ENCODE results near the gene MYCBPAP.

Gene MYCBPAP

DNA sequence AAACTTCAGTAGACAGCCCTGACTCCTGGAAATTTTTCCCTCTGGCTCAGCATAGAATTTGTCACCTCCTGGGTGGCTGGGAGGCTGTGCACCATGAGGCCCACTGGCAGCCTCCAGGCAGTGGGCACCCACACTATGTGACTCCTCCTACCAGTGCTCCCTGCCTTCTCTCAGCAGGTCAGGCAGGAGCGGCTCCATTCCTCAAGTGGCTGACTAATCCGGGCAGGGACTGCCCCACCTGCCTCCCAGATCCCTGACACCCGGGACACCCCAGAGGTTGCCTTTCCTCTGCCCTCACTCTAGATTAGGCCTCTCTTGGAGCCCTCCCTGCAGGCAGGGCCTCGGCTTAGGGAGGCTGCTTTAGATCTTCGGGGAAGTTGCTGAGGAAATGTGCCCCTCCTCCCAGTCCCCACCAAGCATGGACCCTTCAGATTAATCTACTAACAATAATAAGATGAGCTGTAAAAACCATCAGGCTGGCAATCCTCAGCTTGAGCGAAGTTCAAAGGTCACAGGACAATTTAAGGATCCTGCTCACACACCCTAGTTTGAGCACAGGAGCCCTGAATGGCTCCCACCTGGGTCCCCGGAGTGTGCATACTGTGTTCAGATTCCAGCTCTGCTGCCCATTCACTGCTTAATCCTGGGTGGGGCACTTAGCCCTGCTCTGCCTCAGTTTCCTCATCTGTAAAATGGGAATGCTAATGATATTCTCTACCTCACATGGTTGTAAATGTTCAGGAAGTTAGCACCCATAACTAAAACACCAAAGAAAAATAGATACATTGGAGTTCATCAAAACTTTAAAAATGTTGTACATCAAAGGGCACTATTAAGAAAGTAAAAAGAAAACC, 10.0 kb upstream of the MYCBPAP start:
- no peak overlapping the region for H3K9ac ChIP-seq (ENCODE audit: low read length)
- no peak overlapping the region for H4K5ac ChIP-seq (ENCODE audit: low read length)
- H2BK5ac ChIP-seq (ENCODE audit: low read length): no peak overlapping the region
- H3K4ac ChIP-seq (ENCODE audit: low read depth, low read length): no peak overlapping the region
- no peaks in the 10 kb centered on the region for H3K27me3 ChIP-seq (ENCODE audit: insufficient read depth, low read length, poor library complexity)
- no peak overlapping the region for H2BK120ac ChIP-seq (ENCODE audit: low read depth, low read length)
- no peaks in the 10 kb centered on the region for H3K36me3 ChIP-seq (ENCODE audit: control insufficient read depth, insufficient read depth, low read length)
- no peaks in the 10 kb centered on the region for H3K4me1 ChIP-seq (ENCODE audit: control insufficient read depth, low read depth, low read length)
- H4K8ac ChIP-seq (ENCODE audit: low read depth, low read length): no peak overlapping the region
- no peak overlapping the region for H2AK5ac ChIP-seq (ENCODE audit: low read length)
- no peak overlapping the region for H3K4me3 ChIP-seq (ENCODE audit: low read length)
- H3K4me2 ChIP-seq (ENCODE audit: low read length): no peak overlapping the region
- H3K23ac ChIP-seq (ENCODE audit: low read length): no peak overlapping the region
- no peak overlapping the region for H3K18ac ChIP-seq (ENCODE audit: low read length)
- H3K56ac ChIP-seq (ENCODE audit: low read length): no peak overlapping the region
- WGBS (ENCODE audit: extremely low coverage, insufficient coverage, low lambda C conversion rate): no CpG with 5 or more reads among the region's 7 CpGs
- no peak overlapping the region for H2BK15ac ChIP-seq (replicated peaks; ENCODE audit: low read depth)
- H3K79me2 ChIP-seq (ENCODE audit: control insufficient read depth, insufficient read depth, low read length): no peaks in the 10 kb centered on the region
- no peak overlapping the region for H3K27ac ChIP-seq (ENCODE audit: low read depth, low read length)
- no peaks in the 10 kb centered on the region for H3K79me1 ChIP-seq (ENCODE audit: low read length)
- DNase-seq: no peak

DNA sequence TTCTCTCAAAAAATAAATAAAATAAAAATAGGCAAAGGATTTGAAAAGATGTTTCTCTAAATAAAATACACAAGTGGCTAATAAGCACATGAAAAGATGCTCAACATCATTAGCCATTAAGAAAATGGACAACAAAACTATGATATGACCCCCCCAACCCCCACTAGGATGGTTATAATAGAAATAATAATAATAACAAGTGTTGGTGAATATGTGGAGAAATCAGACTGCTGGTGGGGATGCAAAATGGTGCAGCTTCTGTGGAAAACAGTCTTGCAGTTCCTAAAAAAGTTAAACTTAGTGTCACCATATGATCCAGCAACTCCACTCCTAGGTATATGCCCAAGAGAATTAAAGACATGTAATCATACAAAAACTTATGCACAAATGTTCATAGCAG, 9.0 kb upstream of the MYCBPAP start:
- no peaks in the 10 kb centered on the region for H3K36me3 ChIP-seq (ENCODE audit: control insufficient read depth, insufficient read depth, low read length)
- DNase-seq: no peak
- no peak overlapping the region for H3K23ac ChIP-seq (ENCODE audit: low read length)
- no peak overlapping the region for H4K5ac ChIP-seq (ENCODE audit: low read length)
- no peaks in the 10 kb centered on the region for H3K79me2 ChIP-seq (ENCODE audit: control insufficient read depth, insufficient read depth, low read length)
- no peak overlapping the region for H3K4me2 ChIP-seq (ENCODE audit: low read length)
- no peak overlapping the region for H3K9ac ChIP-seq (ENCODE audit: low read length)
- no peak overlapping the region for H2BK120ac ChIP-seq (ENCODE audit: low read depth, low read length)
- H3K27me3 ChIP-seq (ENCODE audit: insufficient read depth, low read length, poor library complexity): no peaks in the 10 kb centered on the region
- no peak overlapping the region for H3K18ac ChIP-seq (ENCODE audit: low read length)
- H3K79me1 ChIP-seq (ENCODE audit: low read length): no peaks in the 10 kb centered on the region
- no peak overlapping the region for H3K27ac ChIP-seq (ENCODE audit: low read depth, low read length)
- H2AK5ac ChIP-seq (ENCODE audit: low read length): no peak overlapping the region
- no peak overlapping the region for H3K4me3 ChIP-seq (ENCODE audit: low read length)
- H2BK15ac ChIP-seq (replicated peaks; ENCODE audit: low read depth): no peak overlapping the region
- H2BK5ac ChIP-seq (ENCODE audit: low read length): no peak overlapping the region
- no peak overlapping the region for H4K8ac ChIP-seq (ENCODE audit: low read depth, low read length)
- H3K56ac ChIP-seq (ENCODE audit: low read length): no peak overlapping the region
- H3K4ac ChIP-seq (ENCODE audit: low read depth, low read length): no peak overlapping the region
- H3K4me1 ChIP-seq (ENCODE audit: control insufficient read depth, low read depth, low read length): no peaks in the 10 kb centered on the region

DNA sequence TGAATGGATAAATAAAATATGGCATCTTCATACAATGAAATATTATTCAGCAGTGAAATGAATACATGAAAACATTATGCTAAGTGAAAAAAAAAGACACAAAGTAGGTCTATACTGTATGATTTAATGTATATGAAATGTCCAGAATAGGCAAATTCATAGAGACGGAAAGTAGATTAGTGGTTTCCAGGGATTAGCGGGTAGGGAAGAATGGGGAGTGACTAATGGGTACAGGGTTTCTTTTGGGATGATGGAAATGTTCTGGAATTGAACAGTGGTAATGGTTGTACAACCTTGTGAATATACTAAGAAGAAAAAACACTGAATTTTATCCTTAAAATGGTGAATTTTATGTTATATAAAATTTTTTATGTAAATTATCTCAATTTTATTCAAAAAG, 8.5 kb upstream of the MYCBPAP start:
- H3K27me3 ChIP-seq (ENCODE audit: insufficient read depth, low read length, poor library complexity): no peaks in the 10 kb centered on the region
- no peak overlapping the region for H2BK15ac ChIP-seq (replicated peaks; ENCODE audit: low read depth)
- no peak overlapping the region for H3K23ac ChIP-seq (ENCODE audit: low read length)
- no peak overlapping the region for H3K18ac ChIP-seq (ENCODE audit: low read length)
- H3K9ac ChIP-seq (ENCODE audit: low read length): no peak overlapping the region
- H2BK5ac ChIP-seq (ENCODE audit: low read length): no peak overlapping the region
- no peak overlapping the region for H4K8ac ChIP-seq (ENCODE audit: low read depth, low read length)
- no peaks in the 10 kb centered on the region for H3K79me1 ChIP-seq (ENCODE audit: low read length)
- no peak overlapping the region for H2AK5ac ChIP-seq (ENCODE audit: low read length)
- DNase-seq: no peak
- no peaks in the 10 kb centered on the region for H3K79me2 ChIP-seq (ENCODE audit: control insufficient read depth, insufficient read depth, low read length)
- no peak overlapping the region for H3K4ac ChIP-seq (ENCODE audit: low read depth, low read length)
- H3K4me1 ChIP-seq (ENCODE audit: control insufficient read depth, low read depth, low read length): no peaks in the 10 kb centered on the region
- no peaks in the 10 kb centered on the region for H3K36me3 ChIP-seq (ENCODE audit: control insufficient read depth, insufficient read depth, low read length)
- H4K5ac ChIP-seq (ENCODE audit: low read length): no peak overlapping the region
- H3K56ac ChIP-seq (ENCODE audit: low read length): no peak overlapping the region
- no peak overlapping the region for H3K4me3 ChIP-seq (ENCODE audit: low read length)
- H3K4me2 ChIP-seq (ENCODE audit: low read length): no peak overlapping the region
- no peak overlapping the region for H3K27ac ChIP-seq (ENCODE audit: low read depth, low read length)
- H2BK120ac ChIP-seq (ENCODE audit: low read depth, low read length): no peak overlapping the region
- no CpG with 5 or more reads among the region's 2 CpGs for WGBS (ENCODE audit: extremely low coverage, insufficient coverage, low lambda C conversion rate)

DNA sequence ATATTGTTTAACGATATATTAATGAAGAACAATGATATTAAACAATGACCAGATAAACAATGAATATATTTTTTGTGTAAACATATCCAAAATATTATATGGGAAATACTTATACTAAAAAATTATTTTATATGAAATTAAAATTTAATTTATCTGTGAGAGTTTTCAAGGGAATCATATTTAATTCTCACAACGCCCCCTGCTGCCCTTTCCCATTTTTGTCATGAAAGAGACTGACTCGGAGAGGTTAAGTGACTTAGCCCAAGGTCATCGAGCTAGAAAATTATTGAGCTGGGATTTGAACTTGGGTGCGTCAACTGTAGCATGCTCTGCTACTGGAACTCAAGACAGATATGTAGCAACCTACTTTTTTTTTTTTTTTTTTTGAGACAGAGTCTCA, 7.2 kb upstream of the MYCBPAP start:
- Histone ChIP-seq H3K27ac (ENCODE audit: low read depth, low read length) (no peak overlapping the region), H3K4ac (ENCODE audit: low read depth, low read length) (no peak overlapping the region), H3K4me3 (ENCODE audit: low read length) (no peak overlapping the region), H3K18ac (ENCODE audit: low read length) (no peak overlapping the region), H3K4me2 (ENCODE audit: low read length) (no peak overlapping the region), H3K36me3 (ENCODE audit: control insufficient read depth, insufficient read depth, low read length) (no peaks in the 10 kb centered on the region), H3K4me1 (ENCODE audit: control insufficient read depth, low read depth, low read length) (no peaks in the 10 kb centered on the region), H2BK5ac (ENCODE audit: low read length) (no peak overlapping the region), H3K23ac (ENCODE audit: low read length) (no peak overlapping the region), H3K9ac (ENCODE audit: low read length) (no peak overlapping the region), H4K8ac (ENCODE audit: low read depth, low read length) (no peak overlapping the region), H4K5ac (ENCODE audit: low read length) (no peak overlapping the region), H2BK120ac (ENCODE audit: low read depth, low read length) (no peak overlapping the region), H2AK5ac (ENCODE audit: low read length) (no peak overlapping the region), H3K79me2 (ENCODE audit: control insufficient read depth, insufficient read depth, low read length) (no peaks in the 10 kb centered on the region), H2BK15ac (replicated peaks; ENCODE audit: low read depth) (no peak overlapping the region), H3K27me3 (ENCODE audit: insufficient read depth, low read length, poor library complexity) (no peaks in the 10 kb centered on the region), H3K56ac (ENCODE audit: low read length) (no peak overlapping the region), H3K79me1 (ENCODE audit: low read length) (no peaks in the 10 kb centered on the region)
- peak; percentile 35 for DNase-seq
- WGBS (ENCODE audit: extremely low coverage, insufficient coverage, low lambda C conversion rate): 100% methylated on average over 1 of the region's 5 CpGs

DNA sequence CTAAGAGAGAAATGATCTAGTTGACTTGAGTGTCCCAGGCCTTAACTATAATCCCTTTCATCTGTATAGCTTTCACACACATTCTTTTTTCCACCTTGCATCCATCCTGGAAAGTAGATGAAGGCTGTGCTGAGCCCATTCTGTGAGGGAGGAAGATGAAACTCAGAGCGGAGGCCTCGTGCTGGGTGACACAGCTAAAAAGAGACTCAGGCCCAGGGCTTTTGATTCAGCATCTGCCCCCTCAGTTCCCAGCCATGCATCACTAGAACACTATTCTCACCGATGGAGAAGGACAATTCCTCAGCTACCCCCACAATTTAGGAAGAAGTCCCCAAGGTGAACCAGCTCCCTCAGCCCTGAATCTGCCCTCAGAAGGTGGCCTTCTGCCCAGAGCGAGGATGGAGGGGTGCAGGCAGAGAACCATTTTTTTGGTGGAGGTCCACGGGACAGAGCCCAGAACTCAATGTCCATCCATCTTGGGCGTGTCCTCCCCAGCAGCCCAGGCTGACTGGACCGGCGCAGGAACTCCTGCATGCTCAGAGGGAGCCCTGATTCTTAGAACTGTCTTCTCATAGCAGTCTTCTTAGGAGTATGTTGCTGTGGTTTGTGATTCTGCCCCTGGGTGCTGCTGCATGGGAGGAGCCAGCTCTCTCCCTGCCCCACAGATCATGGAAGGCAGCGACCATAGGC, 5.8 kb upstream of the MYCBPAP start:
- Histone ChIP-seq H3K36me3 (ENCODE audit: control insufficient read depth, insufficient read depth, low read length) (no peaks in the 10 kb centered on the region), H4K8ac (ENCODE audit: low read depth, low read length) (no peak overlapping the region), H3K4me1 (ENCODE audit: control insufficient read depth, low read depth, low read length) (no peaks in the 10 kb centered on the region), H2BK15ac (replicated peaks; ENCODE audit: low read depth) (no peak overlapping the region), H3K4ac (ENCODE audit: low read depth, low read length) (no peak overlapping the region), H3K79me2 (ENCODE audit: control insufficient read depth, insufficient read depth, low read length) (no peaks in the 10 kb centered on the region), H3K4me3 (ENCODE audit: low read length) (no peak overlapping the region), H4K5ac (ENCODE audit: low read length) (no peak overlapping the region), H2BK120ac (ENCODE audit: low read depth, low read length) (no peak overlapping the region), H3K56ac (ENCODE audit: low read length) (no peak overlapping the region), H3K23ac (ENCODE audit: low read length) (no peak overlapping the region), H3K18ac (ENCODE audit: low read length) (no peak overlapping the region), H2AK5ac (ENCODE audit: low read length) (no peak overlapping the region), H2BK5ac (ENCODE audit: low read length) (no peak overlapping the region), H3K4me2 (ENCODE audit: low read length) (no peak overlapping the region), H3K27me3 (ENCODE audit: insufficient read depth, low read length, poor library complexity) (no peaks in the 10 kb centered on the region), H3K27ac (ENCODE audit: low read depth, low read length) (no peak overlapping the region), H3K79me1 (ENCODE audit: low read length) (no peaks in the 10 kb centered on the region), H3K9ac (ENCODE audit: low read length) (no peak overlapping the region)
- no peak for DNase-seq
- WGBS (ENCODE audit: extremely low coverage, insufficient coverage, low lambda C conversion rate): no CpG with 5 or more reads among the region's 9 CpGs
